Osteocyte (in vitro differentiated cells): Measurements from ENCODE around the gene UBN1. TPM values are rescaled to one million over a fixed set of nuclear protein-coding genes. Genes with fewer than 3 reads are reported as not detected.
"Not testable (repeated sequence)": the region's sequence is repeated elsewhere in the genome, so short reads cannot be mapped to it uniquely, and the experiment has no call there.

ENCODE experiments used
- DNase-seq: peaks from one replicate; pipeline ENCODE4 v3.0.0; 2021; ENCODE audit warnings: mixed read lengths; ENCODE audit not compliant: unreplicated experiment; ENCODE audit errors: extremely low spot score
- H3K27ac Mint-ChIP-seq: one replicate; pipeline ENCODE4 v1.8.0; 2021; ENCODE audit warnings: mild to moderate bottlenecking, mixed read lengths; ENCODE audit not compliant: unreplicated experiment
- H3K27me3 Mint-ChIP-seq: one replicate; pipeline ENCODE4 v1.8.0; 2021; ENCODE audit warnings: mixed read lengths; ENCODE audit not compliant: unreplicated experiment
- H3K36me3 Mint-ChIP-seq: one replicate; pipeline ENCODE4 v1.8.0; 2021; ENCODE audit warnings: mixed read lengths; ENCODE audit not compliant: unreplicated experiment
- H3K4me1 Mint-ChIP-seq: one replicate; pipeline ENCODE4 v1.8.0; 2021; ENCODE audit warnings: mixed read lengths; ENCODE audit not compliant: unreplicated experiment
- H3K4me3 Mint-ChIP-seq: one replicate; pipeline ENCODE4 v1.8.0; 2021; ENCODE audit warnings: mild to moderate bottlenecking, moderate library complexity, mixed read lengths; ENCODE audit not compliant: unreplicated experiment
- H3K9me3 Mint-ChIP-seq: one replicate; pipeline ENCODE4 v1.8.0; 2021; ENCODE audit warnings: mixed read lengths; ENCODE audit not compliant: unreplicated experiment
- CTCF ChIP-seq: fragments of 200-600 bp; sonication (generic); IDR thresholded peaks from 2 replicates; pipeline ENCODE4 v1.5.0; 2021; ENCODE audit warnings: antibody characterized with exemption, mild to moderate bottlenecking, moderate library complexity
- total RNA-seq: library from RNA; stranded (reverse); gene quantifications from 2 replicates; pipeline ENCODE4 v1.2.1, GENCODE V29; 2021

The UBN1 gene
- total RNA-seq, 1 donor from 2014 or later = 50.8 TPM

- peaks cover 8% of the 10 kb centered on the region for H3K27me3 Mint-ChIP-seq
These were observed 80.9 kb downstream of the UBN1 start for GRCh38 chr16:4928227-4928626.

GRCh38 chr16:4929619-4930018 is 82.3 kb downstream of the UBN1 start:
- not testable (repeated sequence) for H3K4me1 Mint-ChIP-seq, H3K27ac Mint-ChIP-seq, H3K27me3 Mint-ChIP-seq, H3K4me3 Mint-ChIP-seq, H3K36me3 Mint-ChIP-seq, DNase-seq, H3K9me3 Mint-ChIP-seq

More at GRCh38 chr16:4928227-4928626, 80.9 kb downstream of the UBN1 start:
- H3K4me1 Mint-ChIP-seq = peaks cover 10% of the 10 kb centered on the region
- H3K4me3 Mint-ChIP-seq = no peak overlapping the region
- H3K27ac Mint-ChIP-seq = no peak overlapping the region
- H3K36me3 Mint-ChIP-seq = peaks cover 6% of the 10 kb centered on the region
- no peak for TF ChIP-seq CTCF
- H3K9me3 Mint-ChIP-seq = peaks cover 6% of the 10 kb centered on the region
- no peak for DNase-seq

- Mint-ChIP-seq H3K27ac (no peak overlapping the region), H3K9me3 (peaks cover 6% of the 10 kb centered on the region), H3K36me3 (peaks cover 4% of the 10 kb centered on the region), H3K4me3 (no peak overlapping the region), H3K4me1 (peaks cover 11% of the 10 kb centered on the region), H3K27me3 (peaks cover 11% of the 10 kb centered on the region)
- DNase-seq = no peak
- TF ChIP-seq CTCF = no peak
These were observed 84.1 kb downstream of the UBN1 start for GRCh38 chr16:4931381-4931780.

Other genes starting within 250 kb of the UBN1 start
- 33.6 and 38.4 TPM in 2 replicates for gene UBALD1, start 232.6 kb upstream of the UBN1 start, total RNA-seq
- gene MGRN1, start 222.7 kb upstream of the UBN1 start, total RNA-seq = 88.0 and 94.6 TPM in 2 replicates
- 26.2 and 28.9 TPM in 2 replicates for gene NUDT16L1, start 153.9 kb upstream of the UBN1 start, total RNA-seq
- gene ANKS3, start 113.2 kb upstream of the UBN1 start, total RNA-seq = 30.0 TPM in 2 replicates
- gene DNAAF8, start 112.9 kb upstream of the UBN1 start, total RNA-seq = 1.2 and 1.7 TPM in 2 replicates
- gene ZNF500, start 80.3 kb upstream of the UBN1 start, total RNA-seq = 22.8 and 23.5 TPM in 2 replicates
- gene SEPTIN12, start 59.1 kb upstream of the UBN1 start, total RNA-seq = not detected in 2 replicates
- not detected in 2 replicates for gene SMIM22, start 52.1 kb upstream of the UBN1 start, total RNA-seq
- 16.1 and 19.1 TPM in 2 replicates for gene ROGDI, start 44.8 kb upstream of the UBN1 start, total RNA-seq
- 73.5 and 76.9 TPM in 2 replicates for gene GLYR1, start 193 bp upstream of the UBN1 start, total RNA-seq
- gene PPL, start 89.7 kb downstream of the UBN1 start, total RNA-seq = 9.7 and 10.3 TPM in 2 replicates
- gene SEC14L5, start 110.8 kb downstream of the UBN1 start, total RNA-seq = not detected in 2 replicates
- gene NAGPA, start 186.5 kb downstream of the UBN1 start, total RNA-seq = 16.8 and 19.9 TPM in 2 replicates
- not detected in 2 replicates for gene C16orf89, start 218.5 kb downstream of the UBN1 start, total RNA-seq
- gene ALG1, start 224.4 kb downstream of the UBN1 start, total RNA-seq = 31.6 and 36.5 TPM in 2 replicates